Prostate gland (tissue), 2 donors: Measurements from ENCODE around the gene ABI3BP. TPM values are rescaled to one million over a fixed set of nuclear protein-coding genes. Genes with fewer than 3 reads are reported as not detected.

Experiments used
- DNase-seq: peaks from one replicate; pipeline ENCODE4 v3.0.0-alpha.2; 2019; ENCODE audit warnings: low spot score
- H3K27ac ChIP-seq, 2 donors: fragments of 200-600 bp; sonication (generic); 2 replicates each; pipeline ENCODE4 v1.5.1; 2017 to 2019
- H3K27me3 ChIP-seq: fragments of 200-600 bp; sonication (generic); replicated peaks from 2 replicates; pipeline ENCODE4 v1.5.1; 2019; ENCODE audit not compliant: insufficient read depth
- H3K36me3 ChIP-seq, 2 donors: fragments of 200-600 bp; sonication (generic); 1 replicate in 1 of 2; 2 replicates in 1 of 2; pipeline versions ENCODE4 v1.5.1 to v1.8.1; 2017 to 2019
- H3K4me1 ChIP-seq: fragments of 200-600 bp; sonication (generic); replicated peaks from 2 replicates; pipeline ENCODE4 v1.5.1; 2019
- H3K4me3 ChIP-seq, 2 donors: fragments of 200-600 bp; sonication (generic); 2 replicates each; pipeline ENCODE4 v1.5.1; 2017 to 2019
- H3K9me3 ChIP-seq: fragments of 200-600 bp; sonication (generic); 2 replicates; pipeline ENCODE4 v1.5.1; 2017
- POLR2A ChIP-seq: fragments of 450-650 bp; IDR thresholded peaks from one replicate; pipeline ENCODE4 v1.6.1; 2016; ENCODE audit warnings: antibody characterized with exemption, mild to moderate bottlenecking
- POLR2AphosphoS5 ChIP-seq: sonication (generic); formaldehyde crosslinking; IDR thresholded peaks from one replicate; pipeline ENCODE4 v1.6.1; 2017; ENCODE audit warnings: antibody characterized with exemption
- WGBS: methylation state at CpG from one replicate; pipeline ENCODE4 v1.1.5; 2018; 5-methylcytosine and 5-hydroxymethylcytosine counted together
- intact Hi-C: fragments of 100-400 bp; cut with DNase I; formaldehyde crosslinking; loops from one replicate; pipeline ENCODE4 v1.14.2; 2022
- small RNA-seq, 2 donors: library from RNA; depleted of rRNA; stranded (forward); fragments of <200 nt; gene quantifications; one replicate each; pipeline ENCODE3, GENCODE V24; 2016
- total RNA-seq, 2 donors: library from RNA; depleted of rRNA; stranded (reverse); fragments of >200 nt; gene quantifications; one replicate each; pipeline ENCODE4 v1.1.0, GENCODE V29; 2016
- TF ChIP-seq, protein P1 (sequence below), 4 experiments: fragments of 200-600 bp in 2 of 4; fragments of 450-650 bp in 2 of 4; sonication (generic) in 2 of 4; IDR thresholded peaks; 1 replicate in 3 of 4; 2 replicates in 1 of 4; pipeline ENCODE4 v1.5.1; 2016 to 2019; ENCODE audit warnings: antibody characterized with exemption in 4 of 4, mild to moderate bottlenecking in 2 of 4, moderate library complexity in 2 of 4

ABI3BP gene
- total RNA-seq, 2 donors from 2014 or later = 15.3 to 16.6 TPM

DNA sequence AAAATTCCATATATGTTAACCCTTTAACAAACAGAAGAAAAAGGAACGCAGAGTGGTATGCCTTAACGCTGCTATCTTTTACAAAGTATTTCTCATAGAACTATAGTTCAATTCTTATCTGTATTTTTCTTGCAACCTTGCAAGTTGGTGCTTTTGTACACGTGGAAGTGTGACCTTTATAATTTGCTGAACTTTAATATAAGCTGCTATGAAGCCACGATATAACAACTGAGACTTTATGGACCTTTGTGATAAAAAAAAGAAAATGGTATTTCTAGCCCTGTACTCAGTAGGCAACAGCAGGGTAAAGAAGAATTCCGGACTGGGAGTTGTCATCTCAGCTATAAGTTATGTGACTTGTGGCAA, 290.3 kb downstream of the ABI3BP start:
- Histone ChIP-seq H3K36me3 (no peaks in the 10 kb centered on the region), H3K4me1 (no peaks in the 10 kb centered on the region), H3K4me3 (no peak overlapping the region), H3K27ac (no peak overlapping the region), H3K9me3 (no peaks in the 10 kb centered on the region), H3K27me3 (no peaks in the 10 kb centered on the region)
- TF ChIP-seq POLR2AphosphoS5 (no peak), POLR2A (no peak)
- TF ChIP-seq, protein P1, sequence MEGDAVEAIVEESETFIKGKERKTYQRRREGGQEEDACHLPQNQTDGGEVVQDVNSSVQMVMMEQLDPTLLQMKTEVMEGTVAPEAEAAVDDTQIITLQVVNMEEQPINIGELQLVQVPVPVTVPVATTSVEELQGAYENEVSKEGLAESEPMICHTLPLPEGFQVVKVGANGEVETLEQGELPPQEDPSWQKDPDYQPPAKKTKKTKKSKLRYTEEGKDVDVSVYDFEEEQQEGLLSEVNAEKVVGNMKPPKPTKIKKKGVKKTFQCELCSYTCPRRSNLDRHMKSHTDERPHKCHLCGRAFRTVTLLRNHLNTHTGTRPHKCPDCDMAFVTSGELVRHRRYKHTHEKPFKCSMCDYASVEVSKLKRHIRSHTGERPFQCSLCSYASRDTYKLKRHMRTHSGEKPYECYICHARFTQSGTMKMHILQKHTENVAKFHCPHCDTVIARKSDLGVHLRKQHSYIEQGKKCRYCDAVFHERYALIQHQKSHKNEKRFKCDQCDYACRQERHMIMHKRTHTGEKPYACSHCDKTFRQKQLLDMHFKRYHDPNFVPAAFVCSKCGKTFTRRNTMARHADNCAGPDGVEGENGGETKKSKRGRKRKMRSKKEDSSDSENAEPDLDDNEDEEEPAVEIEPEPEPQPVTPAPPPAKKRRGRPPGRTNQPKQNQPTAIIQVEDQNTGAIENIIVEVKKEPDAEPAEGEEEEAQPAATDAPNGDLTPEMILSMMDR (IDR thresholded peaks at IDR 0.05) = no peak
- intact Hi-C loops = loop anchor here (10.0 kb wide), 1 partner anchor 208 kb away; the partner anchor contains the start of gene TMEM45A
- WGBS = 88% methylated on average over 5 of the region's 5 CpGs
- no peak for DNase-seq

DNA sequence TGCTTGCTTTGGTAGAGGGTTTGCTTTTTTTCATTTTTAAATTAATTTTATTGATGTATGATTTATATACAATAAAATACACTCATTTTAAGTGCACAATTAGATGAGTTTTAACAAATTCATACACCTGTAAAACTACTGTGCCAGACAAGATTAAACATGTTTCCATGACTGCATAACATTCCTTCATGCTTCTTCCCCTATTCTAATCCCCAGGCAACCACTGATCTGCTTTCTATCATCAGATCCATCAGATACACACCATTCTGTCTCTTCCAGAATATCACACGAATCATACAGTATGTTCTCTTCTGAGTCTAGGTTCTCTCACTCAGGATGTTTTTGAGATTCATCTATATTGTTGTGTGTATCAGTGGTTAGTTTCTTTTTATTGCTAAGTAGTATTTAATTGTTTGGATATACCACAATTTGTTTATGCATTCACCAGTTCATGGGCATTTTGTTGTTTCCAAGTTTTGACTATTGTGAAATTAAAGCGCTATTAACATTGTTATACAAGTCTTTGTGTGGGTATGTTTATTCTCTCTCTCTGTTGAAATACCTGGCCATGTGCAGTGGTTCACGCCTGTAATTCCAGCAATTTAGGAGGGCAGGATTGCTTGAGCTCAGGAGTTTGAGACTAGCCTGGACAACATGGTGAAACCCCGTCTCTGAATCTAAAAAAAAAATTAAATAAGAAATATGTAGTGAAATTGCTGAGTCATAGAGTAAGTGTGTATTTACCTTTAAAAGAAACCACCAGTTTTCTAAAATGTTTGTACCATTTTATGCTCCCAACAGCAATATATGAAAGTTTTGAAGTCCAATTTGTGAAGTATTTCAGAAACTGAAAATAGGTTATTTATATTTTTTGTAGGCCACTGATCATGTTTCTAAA, 290.9 kb downstream of the ABI3BP start:
- Histone ChIP-seq H3K9me3 (no peaks in the 10 kb centered on the region), H3K36me3 (no peaks in the 10 kb centered on the region), H3K27me3 (no peaks in the 10 kb centered on the region), H3K27ac (no peak overlapping the region), H3K4me3 (no peak overlapping the region), H3K4me1 (no peaks in the 10 kb centered on the region)
- no peak for DNase-seq
- 67% methylated on average over 4 of the region's 4 CpGs for WGBS
- intact Hi-C loops = loop anchor here (10.0 kb wide), 1 partner anchor 208 kb away; the partner anchor contains the start of gene TMEM45A
- TF ChIP-seq POLR2A (no peak), POLR2AphosphoS5 (no peak)
- TF ChIP-seq, protein P1 (IDR thresholded peaks at IDR 0.05) = no peak

DNA sequence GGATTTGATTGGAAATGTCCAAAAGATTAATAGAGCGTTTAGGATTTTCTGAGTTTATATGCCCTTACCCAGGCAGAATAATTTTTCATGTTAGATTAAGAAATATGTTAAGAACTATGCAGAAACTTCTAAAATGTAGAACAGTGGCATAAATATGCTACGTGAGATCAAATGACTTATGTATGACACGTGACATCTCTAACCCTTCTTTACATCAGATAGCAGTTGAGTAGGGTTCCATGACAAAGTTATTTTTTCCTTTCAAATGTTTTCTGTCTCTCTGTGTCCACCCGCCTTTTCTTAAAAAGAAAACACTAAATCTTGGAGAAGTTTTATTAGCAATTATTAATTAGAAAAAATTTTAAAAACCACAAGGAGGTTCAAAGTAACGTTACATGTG, 292.5 kb downstream of the ABI3BP start:
- Histone ChIP-seq H3K9me3 (no peaks in the 10 kb centered on the region), H3K4me3 (no peak overlapping the region), H3K4me1 (no peaks in the 10 kb centered on the region), H3K36me3 (no peaks in the 10 kb centered on the region), H3K27ac (no peak overlapping the region), H3K27me3 (no peaks in the 10 kb centered on the region)
- 92% methylated on average over 5 of the region's 5 CpGs for WGBS
- no peak for DNase-seq
- intact Hi-C loops = loop anchor here (10.0 kb wide), 1 partner anchor 206 kb away; the partner anchor contains the start of gene TMEM45A
- TF ChIP-seq POLR2AphosphoS5 (no peak), POLR2A (no peak)
- TF ChIP-seq, protein P1 (IDR thresholded peaks at IDR 0.05) = no peak

Small RNA genes lying within 50 kb of the gene (small RNA-seq; reads per million reads assigned to genes)
- gene RNU6-865P = 0 reads per million in 2 donors
